GM19099 (cell line): ENCODE data around the gene IGLL5.
A peak's percentile ranks its signal among the peaks of the same experiment; 100 is the strongest.

Experiments used
- POLR2A ChIP-seq: IDR thresholded peaks from 3 replicates; pipeline ENCODE4 v1.6.1; 2011; ENCODE audit warnings: low read depth; ENCODE audit not compliant: insufficient read length; ENCODE audit errors: extremely low read depth

Gene IGLL5

GRCh38 chr22:22933100-22933806 lies 45.6 kb downstream of the IGLL5 start:
- no peak for TF ChIP-seq POLR2A

DNA sequence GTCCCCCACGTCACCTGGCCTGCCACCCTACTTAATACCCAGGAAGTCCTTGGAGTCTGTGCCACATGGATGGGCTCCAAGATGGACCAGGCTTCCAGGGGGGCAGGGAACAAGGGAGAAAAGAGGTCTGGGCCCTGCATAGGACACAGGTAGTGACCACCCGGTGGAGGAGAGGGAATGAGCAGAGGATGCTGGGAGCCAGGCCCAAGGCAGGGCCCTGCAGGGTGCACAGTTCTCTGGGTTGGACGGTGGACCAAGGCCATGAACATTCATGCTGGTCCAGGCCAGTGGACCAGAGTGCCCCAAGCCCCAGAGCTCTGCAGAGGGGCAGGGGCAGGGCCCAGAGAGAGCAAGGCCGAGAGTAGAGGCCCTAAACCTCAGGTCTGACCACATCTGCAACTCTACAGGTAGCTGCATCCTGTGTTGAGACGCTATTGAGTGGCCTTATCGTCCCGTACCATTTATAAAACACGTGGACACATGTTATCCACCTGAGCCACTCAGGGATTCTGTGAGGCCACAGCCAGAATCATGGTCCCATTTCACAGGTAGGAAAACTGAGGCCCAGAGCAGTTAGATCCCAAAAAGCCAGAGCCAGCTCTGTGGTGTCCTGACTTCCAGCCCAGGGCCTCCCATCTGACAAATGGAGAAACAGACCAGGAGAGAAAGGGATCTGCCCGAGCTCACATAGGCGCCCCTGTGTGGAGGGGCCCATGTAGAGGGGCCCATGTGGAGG lies 46.4 kb downstream of the IGLL5 start:
- no peak for TF ChIP-seq POLR2A

GRCh38 chr22:22934543-22935055 lies 47.0 kb downstream of the IGLL5 start:
- no peak for TF ChIP-seq POLR2A

DNA sequence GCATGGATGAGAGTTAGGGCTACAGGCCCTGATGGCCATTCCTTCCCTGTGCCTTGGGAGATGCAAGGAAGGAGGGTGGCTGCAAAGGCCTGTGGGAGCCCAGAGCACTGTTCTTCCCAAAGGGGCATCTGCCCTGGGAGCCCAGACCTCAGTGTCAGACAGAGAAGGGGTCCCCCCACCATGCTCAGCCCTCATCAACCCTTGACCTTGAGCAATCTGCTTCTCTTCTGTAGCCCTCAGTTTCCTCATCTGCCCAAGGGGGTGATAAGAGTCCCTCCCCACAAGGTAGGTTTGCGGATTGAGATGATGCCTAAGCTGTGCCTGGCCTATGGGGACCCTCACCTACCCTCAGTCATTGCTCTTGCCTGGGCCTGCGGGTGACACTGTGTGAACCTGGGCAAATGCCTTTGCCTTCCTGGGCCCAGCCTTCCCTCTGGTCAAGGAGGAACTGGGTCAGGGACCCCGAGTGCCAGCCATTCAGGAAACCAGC lies 47.5 kb downstream of the IGLL5 start:
- no peak for TF ChIP-seq POLR2A

DNA sequence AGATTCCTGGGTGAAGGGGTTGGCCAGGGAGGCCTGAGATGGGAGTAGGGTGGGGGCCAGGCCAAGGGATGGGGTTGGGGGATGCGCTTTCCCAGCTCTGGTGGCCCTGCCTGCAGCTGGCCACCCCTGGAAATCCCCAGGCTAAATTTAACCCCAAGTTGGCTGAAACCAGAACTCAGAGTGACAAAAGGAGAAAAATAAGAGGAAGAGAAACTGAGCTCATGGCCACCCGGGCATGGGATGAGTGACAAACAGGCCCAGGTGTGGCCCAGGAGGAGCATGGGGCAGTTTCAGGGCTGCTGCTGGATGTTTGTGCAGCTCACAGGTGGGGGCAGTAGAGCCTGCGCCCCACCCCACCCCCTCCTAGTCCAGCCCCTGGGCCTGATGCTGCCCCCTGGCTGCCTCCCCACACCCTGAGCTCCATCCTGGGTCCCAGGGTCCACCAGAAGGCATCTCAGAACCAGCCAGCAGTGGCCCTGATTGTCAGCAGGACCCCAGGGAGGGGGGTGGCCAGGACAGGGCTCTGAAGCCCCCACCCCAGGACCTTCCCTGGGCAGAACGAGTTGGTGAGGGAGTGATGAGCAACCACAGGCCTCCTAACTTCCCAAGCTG lies 48.0 kb downstream of the IGLL5 start:
- TF ChIP-seq POLR2A = peak; percentile 19

- TF ChIP-seq POLR2A = no peak
Measured at GRCh38 chr22:22936180-22936914, 48.7 kb downstream of the IGLL5 start.

- no peak for TF ChIP-seq POLR2A
Measured at GRCh38 chr22:22936915-22937656, 49.5 kb downstream of the IGLL5 start.

DNA sequence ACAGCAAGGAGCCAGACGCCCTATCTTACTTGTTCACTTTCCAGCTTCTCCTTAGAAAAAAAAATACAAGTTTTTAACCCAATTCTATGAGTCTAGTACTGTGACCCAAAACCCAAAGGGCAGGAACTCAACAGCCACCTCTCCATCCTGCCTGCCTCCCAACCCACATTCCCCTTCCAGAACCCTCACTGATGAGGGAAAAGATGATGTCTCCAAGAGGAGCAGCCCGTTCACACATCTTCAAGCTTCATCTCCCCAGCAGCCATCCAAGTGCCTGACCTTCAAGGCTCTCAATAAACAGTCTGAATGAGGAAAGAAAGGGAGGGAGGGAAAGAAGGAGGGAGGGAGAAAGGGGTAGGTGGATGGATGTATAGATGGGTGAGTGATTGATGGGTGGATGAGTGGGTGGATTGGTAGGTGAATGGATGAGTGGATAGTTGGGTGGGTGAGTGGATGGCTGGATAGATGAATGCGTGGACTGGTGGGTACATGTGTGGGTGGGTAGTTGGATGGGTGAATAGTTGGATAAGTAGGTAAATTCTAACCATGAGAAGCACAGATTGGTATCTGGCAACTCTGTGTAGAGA lies 50.4 kb downstream of the IGLL5 start:
- no peak for TF ChIP-seq POLR2A

GRCh38 chr22:22938672-22939587 lies 51.3 kb downstream of the IGLL5 start:
- TF ChIP-seq POLR2A = no peak

DNA sequence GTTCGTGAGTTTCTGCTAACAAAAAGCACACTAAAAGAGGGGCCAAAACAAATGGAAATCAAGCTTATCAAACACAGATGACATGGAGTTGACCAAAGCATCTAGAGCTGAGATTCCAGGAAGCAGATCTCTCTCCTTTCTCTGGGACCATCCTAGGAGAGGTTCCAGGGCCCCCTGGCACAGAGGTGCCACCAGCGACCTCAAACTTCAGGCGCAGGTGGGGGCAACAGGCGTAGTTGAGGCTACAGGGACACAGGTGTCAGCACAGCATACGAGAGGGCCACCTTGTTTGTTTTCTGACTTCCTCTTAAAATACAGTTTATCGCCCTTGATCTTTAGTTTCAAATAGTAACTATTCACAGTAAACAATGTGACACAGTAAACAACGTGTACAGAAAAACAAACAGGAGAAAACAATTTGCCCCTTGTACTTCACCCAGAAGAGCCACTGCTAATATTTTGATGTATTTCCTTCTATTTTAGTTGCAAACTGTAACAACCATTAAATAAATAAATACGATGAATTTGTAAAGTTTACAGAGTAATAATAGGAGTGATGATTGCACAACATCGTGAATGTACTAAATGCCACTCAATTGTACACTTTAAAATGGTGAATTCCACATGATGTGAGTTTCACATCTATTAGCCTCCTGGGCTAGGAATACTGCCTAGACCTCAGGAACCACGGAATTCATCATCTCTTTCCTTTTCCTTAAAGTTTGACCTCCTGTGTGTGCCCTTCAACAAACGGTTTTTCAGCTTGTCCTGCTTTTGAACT lies 52.2 kb downstream of the IGLL5 start:
- no peak for TF ChIP-seq POLR2A

- no peak for TF ChIP-seq POLR2A
Measured at GRCh38 chr22:22940961-22941605, 53.5 kb downstream of the IGLL5 start.
